ENCODE results near the gene NUP188. TPM values are rescaled to one million over a fixed set of nuclear protein-coding genes. Genes with fewer than 3 reads are reported as not detected.
A peak's percentile ranks its signal among the peaks of the same experiment; 100 is the strongest.

NUP188 gene
- total RNA-seq, 1 donor from 2014 or later: 37.6 TPM

DNA sequence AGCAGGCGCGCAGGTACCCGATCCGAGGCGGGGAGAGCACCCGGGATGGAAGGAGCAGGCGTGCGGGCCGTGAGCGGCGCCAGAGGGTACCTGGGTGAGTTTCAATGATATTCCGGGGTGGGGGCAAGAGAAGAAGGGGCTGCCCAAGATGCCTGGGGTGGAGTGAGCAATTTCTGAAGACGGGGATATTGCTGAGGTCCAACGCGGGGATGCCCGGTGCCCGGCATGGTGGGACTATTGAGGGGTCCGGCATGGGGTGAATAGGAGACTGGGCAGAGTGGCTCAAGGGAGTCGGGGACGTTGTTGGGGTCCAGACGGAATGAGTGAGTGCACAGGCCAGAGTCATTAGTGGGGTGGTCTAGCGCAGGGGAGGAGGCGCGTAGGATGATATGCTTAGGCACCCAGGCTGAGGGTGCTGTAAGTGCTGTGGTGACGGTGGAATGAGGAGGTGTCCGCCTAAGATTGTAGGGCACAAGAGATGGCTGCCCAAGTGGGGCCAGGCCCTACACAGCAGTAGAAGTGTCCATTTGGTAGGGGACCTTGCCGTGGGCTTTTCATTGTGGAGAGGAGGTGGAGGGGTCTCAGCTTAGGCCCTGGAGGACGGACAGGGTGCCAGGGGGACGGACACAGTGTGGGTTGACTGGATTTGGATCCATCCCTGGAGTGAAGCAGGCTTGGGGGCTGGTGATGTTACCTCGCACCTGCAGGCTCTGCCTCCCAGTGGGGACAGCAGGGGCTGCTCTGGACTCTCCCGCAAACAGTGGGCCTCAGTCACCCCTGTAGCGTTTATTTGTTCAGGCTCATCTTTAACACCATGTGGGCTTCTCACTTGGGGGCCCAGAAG is 89.6 kb downstream of the NUP188 start:
- no peak for DNase-seq (ENCODE audit: low read depth)
- H3K4me3 ChIP-seq (ENCODE audit: low read depth, low read length): peak overlapping the region; percentile 87
- no peak for TF ChIP-seq CTCF (conservative IDR thresholded peaks at IDR 0.05; ENCODE audit: low read depth, low read length)

- no peak for DNase-seq (ENCODE audit: low read depth)
- H3K4me3 ChIP-seq (ENCODE audit: low read depth, low read length): peak overlapping the region; percentile 87
- no peak for TF ChIP-seq CTCF (conservative IDR thresholded peaks at IDR 0.05; ENCODE audit: low read depth, low read length)
Measured at GRCh38 chr9:129037767-129038098, 90.2 kb downstream of the NUP188 start.

DNA sequence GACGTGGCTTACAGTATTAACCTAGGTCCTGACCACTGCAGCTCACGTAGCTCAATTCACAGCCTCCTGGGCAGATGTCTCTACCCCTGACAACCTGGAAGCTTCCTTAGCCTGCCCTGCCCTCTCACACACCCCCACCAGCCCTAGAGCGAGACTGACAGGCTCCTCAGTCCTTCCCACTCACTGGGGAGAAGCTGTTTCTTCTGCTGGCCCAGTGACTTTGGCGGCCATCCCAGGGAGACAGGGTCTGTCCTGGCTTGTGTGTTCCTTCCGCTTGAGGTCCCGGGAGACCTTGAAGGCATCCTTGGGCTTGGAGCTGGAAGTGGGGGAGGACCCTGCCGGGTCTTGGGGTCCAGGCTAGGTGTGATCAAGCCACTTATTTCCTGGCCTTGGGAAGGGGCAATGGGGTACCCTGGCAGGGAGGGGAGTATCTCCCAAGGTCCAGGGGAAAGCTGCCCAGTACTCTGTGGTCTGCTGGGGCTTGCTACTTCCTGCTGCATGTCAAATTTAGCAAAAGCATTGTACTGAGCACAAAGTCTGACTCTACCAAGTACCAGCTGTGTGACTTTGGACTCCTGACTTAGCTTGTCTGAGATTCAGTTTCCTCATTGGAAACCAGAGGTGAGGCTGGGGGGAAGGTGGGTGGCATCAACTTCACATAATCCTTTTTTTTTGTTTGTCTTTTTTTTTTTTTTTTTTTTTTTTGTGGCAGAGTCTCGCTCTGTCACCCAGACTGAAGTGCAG is 90.8 kb downstream of the NUP188 start:
- no peak for DNase-seq (ENCODE audit: low read depth)
- no peak for TF ChIP-seq CTCF (conservative IDR thresholded peaks at IDR 0.05; ENCODE audit: low read depth, low read length)
- no peak overlapping the region for H3K4me3 ChIP-seq (ENCODE audit: low read depth, low read length)

- DNase-seq (ENCODE audit: low read depth): no peak
- no peak overlapping the region for H3K4me3 ChIP-seq (ENCODE audit: low read depth, low read length)
- TF ChIP-seq CTCF (conservative IDR thresholded peaks at IDR 0.05; ENCODE audit: low read depth, low read length): no peak
Measured at GRCh38 chr9:129040113-129040643, 92.7 kb downstream of the NUP188 start.

GRCh38 chr9:129042016-129042415 is 94.5 kb downstream of the NUP188 start:
- no peak overlapping the region for H3K4me3 ChIP-seq (ENCODE audit: low read depth, low read length)
- TF ChIP-seq CTCF (conservative IDR thresholded peaks at IDR 0.05; ENCODE audit: low read depth, low read length): no peak
- no peak for DNase-seq (ENCODE audit: low read depth)

- no peak for DNase-seq (ENCODE audit: low read depth)
Measured at GRCh38 chr9:129052592-129052991, 105.1 kb downstream of the NUP188 start.

More at GRCh38 chr9:129052592-129052991, 105.1 kb downstream of the NUP188 start:
- H3K4me3 ChIP-seq (ENCODE audit: low read depth, low read length): no peak overlapping the region
- TF ChIP-seq CTCF (conservative IDR thresholded peaks at IDR 0.05; ENCODE audit: low read depth, low read length): no peak

All from epithelial cell of proximal tubule (primary cell).